ENCODE data around the gene CAMK4.

GRCh38 chr5:111227801-111228200 is 3.6 kb downstream of the CAMK4 start:
- no peak for TF ChIP-seq POLR2A (IDR thresholded peaks at IDR 0.05; ENCODE audit: low read depth, low read length)
- TF ChIP-seq POLR2AphosphoS5 (IDR thresholded peaks at IDR 0.05; ENCODE audit: low read depth, low read length) = no peak
- TF ChIP-seq TAF1 (IDR thresholded peaks at IDR 0.05; ENCODE audit: borderline replicate concordance, low read depth, low read length) = no peak
